Psoas muscle (tissue), 8 donors: ENCODE results near the gene ZNF487. TPM values are rescaled to one million over a fixed set of nuclear protein-coding genes. Genes with fewer than 3 reads are reported as not detected.
"Not testable (repeated sequence)": the region's sequence is repeated elsewhere in the genome, so short reads cannot be mapped to it uniquely, and the experiment has no call there.

Experiments
- ATAC-seq, 4 donors: fragments of 200-7000 bp; cut with Tn5 transposase; one replicate each; pipeline ENCODE4 v1.9.1; 2020; ENCODE audit warnings: moderate library complexity in 3 of 4, mild to moderate bottlenecking in 2 of 4
- DNase-seq, 2 donors: peaks; one replicate each; pipeline ENCODE4 v3.0.0-alpha.2; 2020
- H3K27ac ChIP-seq: fragments of 200-600 bp; one replicate; pipeline ENCODE4 v1.8.0; 2022
- H3K27me3 ChIP-seq, 3 donors: fragments of 200-600 bp in 1 of 3; one replicate each; pipeline versions ENCODE4 v1.6.1 to v1.8.0; 2013 to 2022; ENCODE audit warnings: low read length in 2 of 3, mild to moderate bottlenecking in 2 of 3, moderate library complexity in 1 of 3; ENCODE audit not compliant: insufficient read depth in 3 of 3
- H3K36me3 ChIP-seq, 2 donors: fragments of 200-600 bp in 1 of 2; one replicate each; pipeline versions ENCODE4 v1.6.1 to v1.8.0; 2013 to 2022; ENCODE audit warnings: low read depth in 1 of 2, mild to moderate bottlenecking in 1 of 2, moderate library complexity in 1 of 2; ENCODE audit not compliant: insufficient read depth in 1 of 2
- H3K4me1 ChIP-seq: fragments of 200-600 bp; one replicate; pipeline ENCODE4 v1.8.0; 2022
- H3K4me3 ChIP-seq: fragments of 200-600 bp; one replicate; pipeline ENCODE4 v1.8.0; 2022; ENCODE audit warnings: mild to moderate bottlenecking
- H3K9me3 ChIP-seq: fragments of 200-600 bp; one replicate; pipeline ENCODE4 v1.8.0; 2022
- WGBS, 3 donors: extraction: QIAGEN DNeasy Blood & Tissue Kit; methylation state at CpG; one replicate each; pipeline versions ENCODE4 v1.1.6 to v1.1.7; 2013; 5-methylcytosine and 5-hydroxymethylcytosine counted together
- intact Hi-C, 2 donors: fragments of 100-400 bp; cut with DNase I; formaldehyde crosslinking; loops; one replicate each; pipeline versions ENCODE4 v1.11.0 to v1.14.2; 2022
- polyA plus RNA-seq, 3 donors: library from polyadenylated mRNA; stranded (reverse); fragments of 200-250 nt; gene quantifications; one replicate each; pipeline ENCODE4 v1.2.3, GENCODE V29; 2013
- total RNA-seq, 4 donors: library from RNA; stranded (reverse); fragmentation: NEBNext Ultra II Directional in 2 of 4; extraction: Animal tissue kit (Norgen Biotek cat#: 25700) in 2 of 4; gene quantifications; one replicate each; pipeline versions ENCODE4 v1.2.1 to v1.2.4, GENCODE V29; 2021 to 2023
- TF ChIP-seq, protein P1 (sequence below): fragments of 200-600 bp; IDR thresholded peaks from one replicate; pipeline ENCODE4 v1.8.0; 2022; ENCODE audit warnings: antibody characterized with exemption
- donor health status: healthy with polysubstance abuse.
- donor health status: DM: no; HTN: no; CAD: no; lungs with moderate emphysema.
- donor health status: Bipolar disorder and iron deficiency.
- donor health status: healthy.
- donor health status: DM: yes; HTN: yes; CAD: no.
- donor health status: DM: no; HTN: no; CAD: no.
- donor health status: DM: no; HTN: no; CAD: no.
- donor health status: DM: yes; HTN: yes; CAD: no.

The ZNF487 gene
- total and polyA plus RNA-seq, 7 donors = 1.2 to 9.8 (median 2.0) TPM

- peaks cover 8% of the 10 kb centered on the region for H3K4me1 ChIP-seq
- ATAC-seq (peak; percentile 95 to 97 (median 96)), DNase-seq (peak; percentile 92 to 94)
- no peaks in the 10 kb centered on the region for H3K27me3 ChIP-seq
- TF ChIP-seq, protein P1, sequence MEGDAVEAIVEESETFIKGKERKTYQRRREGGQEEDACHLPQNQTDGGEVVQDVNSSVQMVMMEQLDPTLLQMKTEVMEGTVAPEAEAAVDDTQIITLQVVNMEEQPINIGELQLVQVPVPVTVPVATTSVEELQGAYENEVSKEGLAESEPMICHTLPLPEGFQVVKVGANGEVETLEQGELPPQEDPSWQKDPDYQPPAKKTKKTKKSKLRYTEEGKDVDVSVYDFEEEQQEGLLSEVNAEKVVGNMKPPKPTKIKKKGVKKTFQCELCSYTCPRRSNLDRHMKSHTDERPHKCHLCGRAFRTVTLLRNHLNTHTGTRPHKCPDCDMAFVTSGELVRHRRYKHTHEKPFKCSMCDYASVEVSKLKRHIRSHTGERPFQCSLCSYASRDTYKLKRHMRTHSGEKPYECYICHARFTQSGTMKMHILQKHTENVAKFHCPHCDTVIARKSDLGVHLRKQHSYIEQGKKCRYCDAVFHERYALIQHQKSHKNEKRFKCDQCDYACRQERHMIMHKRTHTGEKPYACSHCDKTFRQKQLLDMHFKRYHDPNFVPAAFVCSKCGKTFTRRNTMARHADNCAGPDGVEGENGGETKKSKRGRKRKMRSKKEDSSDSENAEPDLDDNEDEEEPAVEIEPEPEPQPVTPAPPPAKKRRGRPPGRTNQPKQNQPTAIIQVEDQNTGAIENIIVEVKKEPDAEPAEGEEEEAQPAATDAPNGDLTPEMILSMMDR = no peak
- intact Hi-C loops = no loop called here
- no peaks in the 10 kb centered on the region for H3K36me3 ChIP-seq
- H3K27ac ChIP-seq = peak overlapping the region; percentile 98
- 0 to 1% (median 0%) methylated on average over 53 to 63 of the region's 63 CpGs for WGBS, 3 donors
- H3K9me3 ChIP-seq = no peaks in the 10 kb centered on the region
- H3K4me3 ChIP-seq = peak overlapping the region; percentile 88
Observed at GRCh38 chr10:43420369-43421200, 16.3 kb upstream of the ZNF487 start.

DNA sequence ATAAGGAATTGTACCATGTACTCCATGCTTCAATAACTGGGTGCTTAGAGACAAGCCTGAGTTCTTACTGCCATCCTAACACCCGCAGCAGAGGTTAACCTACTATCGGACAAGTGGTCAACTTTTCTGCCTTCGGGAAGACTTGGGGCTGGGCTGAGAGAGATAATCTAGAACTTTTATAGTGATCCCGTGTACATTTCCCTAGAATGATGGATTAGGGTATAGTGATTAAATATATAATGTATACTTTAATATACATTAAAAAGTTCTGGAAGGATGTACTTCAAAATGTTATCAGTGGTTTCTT lies 15.8 kb upstream of the ZNF487 start:
- TF ChIP-seq, protein P1 = no peak
- Histone ChIP-seq H3K4me3 (peak overlapping the region; percentile 88), H3K27ac (peak overlapping the region; percentile 98), H3K4me1 (peaks cover 8% of the 10 kb centered on the region), H3K27me3 (no peaks in the 10 kb centered on the region), H3K36me3 (no peaks in the 10 kb centered on the region), H3K9me3 (no peaks in the 10 kb centered on the region)
- intact Hi-C loops = no loop called here
- no peak for ATAC-seq
- no peak for DNase-seq
- WGBS, 3 donors = 10 to 21% (median 15%) methylated on average over 4 of the region's 4 CpGs

GRCh38 chr10:43421519-43421918 lies 15.4 kb upstream of the ZNF487 start:
- Histone ChIP-seq H3K9me3 (no peaks in the 10 kb centered on the region), H3K36me3 (no peaks in the 10 kb centered on the region), H3K4me1 (peaks cover 8% of the 10 kb centered on the region), H3K27me3 (no peaks in the 10 kb centered on the region), H3K27ac (peak overlapping the region; percentile 98), H3K4me3 (peak overlapping the region; percentile 88)
- DNase-seq (no peak), ATAC-seq (no peak)
- WGBS, 3 donors = 75 to 86% (median 84%) methylated on average over 6 of the region's 6 CpGs
- TF ChIP-seq, protein P1 = no peak
- intact Hi-C loops = no loop called here

DNA sequence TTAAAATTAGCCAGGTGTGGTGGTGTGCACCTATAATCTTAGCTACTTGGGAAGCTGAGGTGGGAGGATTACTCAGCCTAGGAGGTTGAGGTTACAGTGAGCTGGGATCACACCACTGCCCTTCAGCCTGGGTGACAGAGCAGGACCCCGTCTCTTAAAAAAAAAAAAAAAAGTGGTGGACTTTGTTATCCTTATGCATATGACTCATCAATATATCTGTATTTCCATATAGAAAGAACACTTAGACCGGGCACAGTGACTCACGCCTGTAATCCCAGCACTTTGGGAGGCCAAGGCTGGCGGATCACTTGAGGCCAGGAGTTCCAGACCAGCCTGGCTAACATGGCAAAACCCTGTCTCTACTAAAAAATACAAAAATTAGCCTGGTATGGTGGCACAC lies 15.0 kb upstream of the ZNF487 start:
- H3K4me1 ChIP-seq, H3K9me3 ChIP-seq, DNase-seq, ATAC-seq, H3K4me3 ChIP-seq, H3K27me3 ChIP-seq, intact Hi-C loops, H3K36me3 ChIP-seq: not testable (repeated sequence)
- H3K27ac ChIP-seq = peak overlapping the region; percentile 98
- WGBS, 3 donors = 95 to 100% (median 97%) methylated on average over 4 of the region's 4 CpGs

GRCh38 chr10:43424416-43424815 lies 12.5 kb upstream of the ZNF487 start:
- TF ChIP-seq, protein P1 = no peak
- WGBS, 3 donors = 90 to 95% (median 95%) methylated on average over 6 of the region's 6 CpGs
- Histone ChIP-seq H3K4me1 (peaks cover 8% of the 10 kb centered on the region), H3K9me3 (no peaks in the 10 kb centered on the region), H3K36me3 (no peaks in the 10 kb centered on the region), H3K27ac (no peak overlapping the region), H3K4me3 (no peak overlapping the region), H3K27me3 (no peaks in the 10 kb centered on the region)
- no peak for DNase-seq
- intact Hi-C loops = no loop called here
- ATAC-seq = no peak

DNA sequence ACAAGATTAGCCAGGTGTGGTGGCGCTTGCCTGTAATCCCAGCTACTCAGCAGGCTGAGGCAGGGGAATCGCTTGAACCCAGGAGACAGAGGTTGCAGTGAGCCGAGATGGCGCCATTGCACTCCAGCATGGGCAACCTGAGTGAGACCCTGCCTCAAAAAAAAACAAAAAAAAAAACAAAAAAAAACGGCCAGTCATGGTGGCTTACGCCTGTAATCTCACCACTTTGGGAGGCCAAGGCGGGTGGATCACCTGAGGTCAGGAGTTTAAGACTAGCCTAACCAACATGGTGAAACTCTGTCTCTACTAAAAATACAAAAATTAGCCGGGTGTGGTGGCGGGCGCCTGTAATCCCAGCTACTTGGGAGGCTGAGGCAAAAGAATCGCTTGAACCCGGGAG lies 10.4 kb upstream of the ZNF487 start:
- H3K27ac ChIP-seq, H3K27me3 ChIP-seq, intact Hi-C loops, H3K36me3 ChIP-seq, ATAC-seq, H3K4me3 ChIP-seq, DNase-seq, H3K9me3 ChIP-seq, H3K4me1 ChIP-seq: not testable (repeated sequence)
- 96 to 97% (median 96%) methylated on average over 12 of the region's 12 CpGs for WGBS, 3 donors
